Measurements from ENCODE around the gene KCTD14. TPM values are rescaled to one million over a fixed set of nuclear protein-coding genes. Genes with fewer than 3 reads are reported as not detected.

The KCTD14 gene
- total RNA-seq, 1 experiment from 2014 or later, result 1.6 TPM

DNA sequence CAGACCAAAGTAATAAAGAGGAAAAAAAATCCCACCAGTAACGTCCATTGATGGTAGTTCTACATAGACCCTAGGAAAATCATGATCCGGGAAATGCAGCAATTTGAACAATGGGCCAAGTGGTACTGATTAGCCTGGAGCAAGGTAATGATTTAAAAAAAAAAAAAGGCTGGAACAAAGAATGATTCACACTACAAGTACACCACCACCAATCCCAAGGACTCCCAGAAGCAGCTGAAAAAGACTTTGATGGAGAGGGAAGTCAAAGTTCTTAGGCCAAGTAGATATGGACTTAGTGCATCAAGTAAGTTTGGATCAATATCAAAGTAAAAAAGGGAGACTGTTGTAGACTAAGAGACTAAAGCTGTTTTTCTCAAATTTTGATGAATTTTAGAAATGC is 11.8 kb downstream of the KCTD14 start:
- H3K4me1 ChIP-seq (ENCODE audit: insufficient read depth, low read length), result no peaks in the 10 kb centered on the region
- ChIA-PET POLR2A (ENCODE audit: unreplicated experiment) (no interaction called here), CTCF (no interaction called here)
- H3K27me3 ChIP-seq (ENCODE audit: low read length), result no peaks in the 10 kb centered on the region
- no peaks in the 10 kb centered on the region for H3K36me3 ChIP-seq (ENCODE audit: low read depth, low read length)
- H3K4me3 ChIP-seq (ENCODE audit: low read length), result no peak overlapping the region
- H3K79me2 ChIP-seq (ENCODE audit: low read length), result no peaks in the 10 kb centered on the region
- H3K4me2 ChIP-seq (ENCODE audit: low read length), result no peak overlapping the region
- H3K27ac ChIP-seq (ENCODE audit: low read length), result no peak overlapping the region
- intact Hi-C loops (cut with micrococcal nuclease), result no loop called here
- no peak overlapping the region for H2AFZ ChIP-seq (ENCODE audit: low read length)
- no peaks in the 10 kb centered on the region for H3F3A ChIP-seq (ENCODE audit: low read length, unreplicated experiment)
- BruUV-seq (replicated peaks), result no TSS peak
- no peaks in the 10 kb centered on the region for H3K9me3 ChIP-seq (ENCODE audit: low read length)
- ATAC-seq (no peak), DNase-seq (no peak)
- H3K9ac ChIP-seq (ENCODE audit: low read length), result no peak overlapping the region
- H4K20me1 ChIP-seq (ENCODE audit: low read length), result no peaks in the 10 kb centered on the region
- no peaks in the 10 kb centered on the region for H3K9me2 ChIP-seq (replicated peaks; ENCODE audit: low read length)
- TF ChIP-seq CTCF (conservative IDR thresholded peaks at IDR 0.05; ENCODE audit: low read depth, low read length), result no peak
- no peak for TF ChIP-seq EZH2 (IDR thresholded peaks at IDR 0.05; ENCODE audit: low read length, unreplicated experiment)
- no peak for TF ChIP-seq EZH2phosphoT487 (IDR thresholded peaks at IDR 0.05; ENCODE audit: borderline replicate concordance, low read length)

- intact Hi-C loops (cut with micrococcal nuclease), result no loop called here
Observed at GRCh38 chr11:78010755-78011154, 12.3 kb downstream of the KCTD14 start.

DNA sequence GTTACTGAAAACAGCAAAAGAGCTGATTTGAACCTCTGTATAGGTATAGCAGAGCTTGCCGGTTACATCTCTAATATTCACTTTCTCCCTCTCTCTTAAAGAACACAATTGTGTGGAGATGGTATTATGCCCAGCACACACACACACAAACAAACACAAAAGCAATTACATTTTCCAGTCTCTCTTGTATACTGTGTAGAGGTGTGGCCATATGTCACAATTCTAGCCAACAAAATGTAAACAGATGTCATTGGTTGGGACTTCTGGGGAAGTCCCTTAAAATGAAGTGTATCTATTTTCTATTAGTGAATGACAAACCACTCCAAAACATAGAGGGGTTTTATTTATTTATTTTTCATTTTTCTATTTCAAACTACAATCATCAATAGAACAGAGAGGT is 12.8 kb downstream of the KCTD14 start:
- TF ChIP-seq CTCF (conservative IDR thresholded peaks at IDR 0.05; ENCODE audit: low read depth, low read length), result no peak
- TF ChIP-seq EZH2phosphoT487 (IDR thresholded peaks at IDR 0.05; ENCODE audit: borderline replicate concordance, low read length), result no peak
- TF ChIP-seq EZH2 (IDR thresholded peaks at IDR 0.05; ENCODE audit: low read length, unreplicated experiment), result no peak
- ChIA-PET POLR2A (ENCODE audit: unreplicated experiment) (no interaction called here), CTCF (no interaction called here)
- H4K20me1 ChIP-seq (ENCODE audit: low read length), result no peaks in the 10 kb centered on the region
- no peak for ATAC-seq
- H3K4me2 ChIP-seq (ENCODE audit: low read length), result no peak overlapping the region
- H3K27me3 ChIP-seq (ENCODE audit: low read length), result no peaks in the 10 kb centered on the region
- H3K4me3 ChIP-seq (ENCODE audit: low read length), result no peak overlapping the region
- no peaks in the 10 kb centered on the region for H3K36me3 ChIP-seq (ENCODE audit: low read depth, low read length)
- no TSS peak for BruUV-seq (replicated peaks)
- no peaks in the 10 kb centered on the region for H3K9me2 ChIP-seq (replicated peaks; ENCODE audit: low read length)
- no peak overlapping the region for H3K27ac ChIP-seq (ENCODE audit: low read length)
- H3K9me3 ChIP-seq (ENCODE audit: low read length), result no peaks in the 10 kb centered on the region
- no peak for DNase-seq
- H3F3A ChIP-seq (ENCODE audit: low read length, unreplicated experiment), result no peaks in the 10 kb centered on the region
- no peak overlapping the region for H2AFZ ChIP-seq (ENCODE audit: low read length)
- no peak overlapping the region for H3K9ac ChIP-seq (ENCODE audit: low read length)
- intact Hi-C loops (cut with micrococcal nuclease), result no loop called here
- H3K79me2 ChIP-seq (ENCODE audit: low read length), result no peaks in the 10 kb centered on the region
- no peaks in the 10 kb centered on the region for H3K4me1 ChIP-seq (ENCODE audit: insufficient read depth, low read length)

More at GRCh38 chr11:78010755-78011154, 12.3 kb downstream of the KCTD14 start:
- Histone ChIP-seq H2AFZ (ENCODE audit: low read length) (no peak overlapping the region), H3K36me3 (ENCODE audit: low read depth, low read length) (no peaks in the 10 kb centered on the region), H3K9me3 (ENCODE audit: low read length) (no peaks in the 10 kb centered on the region), H3K27me3 (ENCODE audit: low read length) (no peaks in the 10 kb centered on the region), H3K9me2 (replicated peaks; ENCODE audit: low read length) (no peaks in the 10 kb centered on the region), H3K79me2 (ENCODE audit: low read length) (no peaks in the 10 kb centered on the region), H3K4me1 (ENCODE audit: insufficient read depth, low read length) (no peaks in the 10 kb centered on the region), H4K20me1 (ENCODE audit: low read length) (no peaks in the 10 kb centered on the region), H3K9ac (ENCODE audit: low read length) (no peak overlapping the region), H3K27ac (ENCODE audit: low read length) (no peak overlapping the region), H3K4me2 (ENCODE audit: low read length) (no peak overlapping the region), H3K4me3 (ENCODE audit: low read length) (no peak overlapping the region), H3F3A (ENCODE audit: low read length, unreplicated experiment) (no peaks in the 10 kb centered on the region)
- CTCF ChIA-PET, result no interaction called here
- TF ChIP-seq EZH2phosphoT487 (IDR thresholded peaks at IDR 0.05; ENCODE audit: borderline replicate concordance, low read length), result no peak
- TF ChIP-seq CTCF (conservative IDR thresholded peaks at IDR 0.05; ENCODE audit: low read depth, low read length), result no peak
- TF ChIP-seq EZH2 (IDR thresholded peaks at IDR 0.05; ENCODE audit: low read length, unreplicated experiment), result no peak
- BruUV-seq (replicated peaks), result no TSS peak
- POLR2A ChIA-PET (ENCODE audit: unreplicated experiment), result no interaction called here
- DNase-seq (no peak), ATAC-seq (no peak)

All from PC-3 (cell line).